HG02798 (cell line): Measurements from ENCODE around the gene NFATC2.
"Not testable (repeated sequence)": the region's sequence is repeated elsewhere in the genome, so short reads cannot be mapped to it uniquely, and the experiment has no call there.

Experiments
- ATAC-seq: cut with Tn5 transposase; IDR thresholded peaks from one replicate; pipeline ENCODE4 v1.9.1; 2021; ENCODE audit warnings: mild to moderate bottlenecking; ENCODE audit not compliant: unreplicated experiment, poor library complexity

NFATC2 gene

DNA sequence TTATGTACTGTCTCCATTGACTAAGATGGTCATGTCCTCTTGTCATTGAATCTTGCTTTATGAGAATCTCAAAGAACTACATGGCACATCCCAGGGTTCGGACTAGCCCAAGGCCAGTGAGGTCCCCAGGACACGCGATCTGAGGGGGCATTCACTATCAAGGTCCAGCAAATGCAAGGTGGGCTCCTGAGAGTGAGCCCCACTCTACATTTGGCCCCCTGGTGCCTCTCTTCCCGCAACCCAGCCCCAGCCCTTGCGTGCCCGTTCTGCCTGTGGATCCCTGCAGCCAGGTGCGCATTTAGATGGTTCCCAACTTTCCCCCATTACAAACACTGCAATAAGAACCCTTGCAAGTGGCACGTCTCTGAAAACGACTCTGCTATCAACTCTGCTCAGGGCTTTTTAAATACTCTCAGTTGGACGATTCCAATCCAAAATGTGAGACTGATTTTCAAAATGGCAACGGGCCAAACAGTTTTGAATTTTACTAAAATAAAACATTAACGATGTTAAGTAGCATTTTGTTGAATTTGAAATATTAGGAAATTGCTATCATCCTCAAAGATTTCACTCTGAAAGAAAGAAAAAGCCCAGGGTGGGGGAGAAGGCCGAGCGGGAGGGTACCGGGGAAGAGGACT lies 59.6 kb downstream of the NFATC2 start:
- no peak for ATAC-seq

GRCh38 chr20:51481341-51481914 lies 61.1 kb downstream of the NFATC2 start:
- no peak for ATAC-seq

DNA sequence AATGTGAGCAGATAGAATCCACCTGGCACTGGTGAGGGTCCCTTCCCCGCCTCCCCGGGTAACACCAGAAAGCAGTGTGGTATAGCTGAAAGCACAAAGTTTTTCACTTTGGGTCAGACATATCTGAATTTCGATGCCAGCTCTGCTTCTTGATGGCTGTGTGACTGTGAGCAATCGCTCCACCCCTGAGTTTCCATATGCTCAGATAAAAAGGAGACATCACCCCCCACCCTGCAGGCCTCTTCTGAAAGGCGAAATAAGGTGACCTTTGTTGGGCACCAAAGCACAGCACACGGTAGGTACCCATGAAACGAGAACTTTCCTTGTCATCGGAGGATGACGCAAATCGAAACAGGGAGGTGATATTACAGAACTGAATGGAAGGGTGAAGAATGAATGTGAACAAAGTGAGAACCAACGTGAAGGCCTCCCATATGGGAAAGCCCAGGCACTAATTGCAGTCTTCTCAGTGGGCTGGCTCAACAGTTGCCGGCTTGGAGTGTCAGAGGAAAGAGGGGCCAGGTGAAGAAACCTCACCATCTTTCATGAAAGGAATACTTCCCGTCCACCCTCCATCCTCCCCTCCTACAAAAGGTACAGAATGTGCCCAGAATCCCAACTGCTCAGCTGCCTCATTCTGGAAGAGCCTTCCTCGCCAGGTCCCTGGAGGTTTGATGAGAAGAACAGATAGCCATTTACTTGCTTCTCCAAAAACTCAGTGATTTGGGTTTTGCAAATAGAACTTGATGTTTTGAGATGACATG lies 61.8 kb downstream of the NFATC2 start:
- ATAC-seq, result peak; percentile 83

DNA sequence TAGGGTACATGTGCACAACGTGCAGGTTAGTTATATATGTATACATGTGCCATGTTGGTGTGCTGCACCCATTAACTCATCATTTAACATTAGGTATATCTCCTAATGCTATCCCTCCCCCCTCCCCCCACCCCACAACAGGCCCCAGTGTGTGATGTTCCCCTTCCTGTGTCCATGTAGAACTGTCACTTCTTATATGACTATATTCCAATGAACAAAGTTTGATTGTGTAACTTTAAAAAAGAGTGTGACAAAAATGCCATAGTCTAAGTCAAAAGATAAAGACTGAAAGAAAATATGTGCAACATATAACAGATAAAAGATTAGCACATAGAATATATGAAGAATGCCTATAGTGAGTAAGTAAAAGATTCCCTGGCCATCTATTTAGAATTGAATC lies 66.4 kb downstream of the NFATC2 start:
- ATAC-seq, result not testable (repeated sequence)

DNA sequence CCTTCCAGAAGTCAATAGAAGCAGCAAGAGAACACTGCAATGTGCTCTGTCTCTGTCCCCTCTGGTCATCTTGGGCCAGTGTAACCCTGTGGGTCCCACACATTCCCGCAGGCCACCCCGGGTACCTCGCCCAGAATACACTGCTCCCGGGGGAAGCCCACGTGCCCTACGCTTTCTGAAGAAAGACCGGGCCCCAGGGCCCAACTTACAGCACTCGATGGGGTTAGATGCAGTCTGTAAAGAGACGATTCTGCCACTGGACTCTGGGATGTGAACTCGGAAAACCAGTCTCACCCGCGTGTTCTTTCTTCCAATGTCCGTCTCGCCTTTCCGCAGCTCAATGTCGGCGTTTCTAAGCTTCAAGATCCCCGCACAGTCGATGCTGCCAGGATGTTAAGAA lies 68.7 kb downstream of the NFATC2 start:
- ATAC-seq, result no peak

GRCh38 chr20:51473256-51473655 lies 69.3 kb downstream of the NFATC2 start:
- ATAC-seq, result no peak

- ATAC-seq, result no peak
Observed at GRCh38 chr20:51470907-51471411, 71.6 kb downstream of the NFATC2 start.

DNA sequence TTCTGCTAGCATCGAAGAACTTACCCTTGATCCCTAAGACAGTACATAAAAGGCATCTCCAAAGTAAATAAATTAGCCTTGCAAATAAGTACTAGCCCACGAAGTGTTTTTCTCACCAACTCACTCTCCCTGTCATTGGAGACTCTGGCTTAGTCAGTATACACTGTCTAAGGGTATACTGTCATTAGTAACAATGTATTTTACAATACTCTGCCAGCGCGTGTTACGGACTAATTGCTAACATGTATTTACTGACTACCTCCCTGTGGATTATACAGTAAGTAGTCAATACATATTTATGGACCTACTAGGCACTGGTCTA lies 72.1 kb downstream of the NFATC2 start:
- no peak for ATAC-seq

GRCh38 chr20:51469578-51470498 lies 72.7 kb downstream of the NFATC2 start:
- no peak for ATAC-seq

DNA sequence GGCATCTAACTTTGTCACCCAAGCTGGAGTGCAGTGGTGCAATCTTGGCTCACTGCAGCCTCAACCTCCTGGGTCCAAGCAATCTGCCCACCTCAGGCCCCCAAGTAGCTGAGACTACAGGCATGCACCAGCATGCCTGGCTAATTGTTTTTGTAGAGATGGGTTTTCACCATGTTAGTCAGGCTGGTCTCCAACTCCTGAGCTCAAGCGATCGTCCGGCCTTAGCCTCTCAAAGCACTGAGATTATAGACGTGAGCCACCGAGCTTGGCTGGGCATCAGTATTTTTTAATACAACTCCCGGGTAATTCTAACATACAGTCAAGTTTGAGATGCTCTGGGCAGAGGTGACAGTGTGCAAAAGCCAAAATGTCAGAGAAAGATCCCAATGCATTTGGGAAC lies 73.5 kb downstream of the NFATC2 start:
- ATAC-seq, result no peak

DNA sequence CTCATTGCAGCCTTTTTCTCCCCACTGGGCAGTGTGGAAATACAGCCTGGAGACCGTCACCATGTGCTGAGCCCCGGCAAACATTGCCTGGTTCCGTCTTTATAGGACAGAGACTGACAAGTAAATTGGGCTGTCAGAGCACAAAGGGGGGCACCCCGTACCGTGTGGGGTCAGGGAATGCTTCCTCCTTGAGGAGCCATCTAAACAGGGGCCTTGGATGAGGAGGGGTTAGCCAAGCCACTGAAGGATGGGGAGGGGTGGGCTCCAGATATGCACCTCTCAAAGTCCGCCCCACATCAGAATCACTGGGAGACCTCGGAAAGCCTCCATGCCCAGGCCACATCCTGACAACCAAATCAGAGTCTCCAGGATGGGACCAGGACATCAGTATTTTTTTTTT lies 73.9 kb downstream of the NFATC2 start:
- no peak for ATAC-seq

- ATAC-seq, result no peak
Observed at GRCh38 chr20:51467956-51468626, 74.4 kb downstream of the NFATC2 start.

GRCh38 chr20:51463998-51464397 lies 78.5 kb downstream of the NFATC2 start:
- ATAC-seq, result no peak

DNA sequence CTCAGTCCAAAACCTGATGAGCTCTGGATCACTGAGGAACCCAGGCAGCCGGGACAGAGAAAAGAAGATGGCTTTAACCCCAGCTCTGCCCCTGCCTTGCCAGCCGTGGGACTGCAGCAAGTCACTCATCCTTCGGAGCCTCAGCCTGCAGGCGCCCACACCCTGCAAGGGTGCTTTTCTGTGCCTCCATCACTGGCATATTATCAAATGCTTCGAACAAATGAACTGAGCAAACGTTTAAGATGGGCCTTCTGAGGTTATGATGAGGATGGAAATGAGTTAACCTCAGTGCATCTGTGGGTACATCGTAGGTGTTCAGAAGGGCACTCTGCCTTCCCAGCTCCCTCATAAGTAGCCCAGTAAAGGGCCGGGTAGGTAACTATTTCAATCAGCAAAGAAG lies 79.0 kb downstream of the NFATC2 start:
- no peak for ATAC-seq

GRCh38 chr20:51462566-51463276 lies 79.8 kb downstream of the NFATC2 start:
- no peak for ATAC-seq

DNA sequence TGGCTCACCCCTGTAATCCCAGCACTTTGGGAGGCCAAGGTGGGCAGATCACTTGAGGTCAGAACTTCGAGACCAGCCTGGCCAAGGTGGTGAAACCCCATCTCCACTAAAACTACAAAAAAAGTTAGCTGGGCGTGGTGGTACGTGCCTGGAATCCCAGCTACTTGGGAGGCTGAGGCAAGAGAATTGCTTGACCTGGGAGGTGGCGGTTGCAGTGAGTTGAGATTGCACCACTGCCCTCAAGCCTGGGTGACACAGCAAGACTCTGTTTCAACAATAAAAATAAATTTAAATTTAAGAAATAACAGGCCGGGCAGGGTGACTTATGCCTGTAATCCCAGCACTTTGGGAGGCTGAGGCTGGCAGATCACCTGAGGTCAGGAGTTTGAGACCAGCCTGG lies 80.7 kb downstream of the NFATC2 start:
- ATAC-seq, result not testable (repeated sequence)

GRCh38 chr20:51461306-51461705 lies 81.2 kb downstream of the NFATC2 start:
- ATAC-seq, result no peak

- peak; percentile 94 for ATAC-seq
Observed at GRCh38 chr20:51460569-51461265, 81.8 kb downstream of the NFATC2 start.

DNA sequence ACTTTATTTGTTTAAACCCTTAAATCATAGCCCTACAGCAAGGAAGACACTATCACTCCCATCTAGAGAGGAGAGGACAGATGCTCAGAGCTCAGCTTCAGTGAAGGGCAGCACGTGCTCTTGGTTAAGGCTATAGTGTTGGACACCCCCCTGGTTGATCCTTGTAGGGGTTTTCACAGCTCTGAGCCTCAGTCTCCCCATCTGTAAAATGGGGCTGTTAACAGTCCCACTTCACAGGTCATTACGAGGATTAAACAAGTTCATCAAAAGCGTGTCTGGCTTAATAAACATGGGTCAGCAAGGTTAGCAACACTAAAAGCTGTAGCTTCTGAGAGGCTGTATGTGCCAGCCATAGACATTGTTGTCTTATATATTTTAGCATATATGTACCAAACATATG lies 82.4 kb downstream of the NFATC2 start:
- no peak for ATAC-seq
